ENCODE measurements around the gene KAT6B.

DNA sequence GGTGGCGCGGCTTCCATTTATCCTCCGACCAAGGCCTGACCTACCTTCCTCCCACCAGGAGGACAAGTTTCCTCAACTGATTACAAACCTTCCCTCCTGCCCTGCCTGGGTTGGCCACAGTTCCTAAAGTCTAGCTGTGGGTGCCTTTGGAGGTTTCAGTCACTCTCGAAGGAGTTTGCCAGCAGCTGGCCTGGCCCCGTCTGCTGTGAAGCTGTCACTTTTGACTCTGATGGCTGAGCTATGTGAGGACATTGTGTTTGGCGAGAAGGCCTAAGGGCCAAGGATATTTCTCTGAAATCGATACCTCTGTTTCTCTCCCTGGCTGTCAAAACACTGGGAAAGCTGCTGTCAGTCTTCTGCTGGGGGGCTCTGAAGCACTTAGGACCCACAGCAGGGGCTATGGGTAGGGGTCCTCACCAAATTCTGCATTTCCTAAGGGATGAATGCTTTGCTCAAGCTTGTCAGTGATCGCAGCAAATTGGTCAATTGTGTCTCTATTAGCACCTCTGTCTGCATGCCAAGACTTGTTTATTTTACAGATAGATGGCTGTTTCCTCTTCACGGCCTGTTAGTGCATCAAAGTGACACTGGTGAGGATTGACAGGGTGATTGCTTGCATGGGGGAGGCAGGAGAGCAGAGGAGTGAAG is 253.2 kb downstream of the KAT6B start:
- TF ChIP-seq CTCF (IDR thresholded peaks at IDR 0.05) (no peak), POLR2A (IDR thresholded peaks at IDR 0.05; ENCODE audit: low read depth) (no peak)
